Retinal pigment epithelial cell (primary cell): ENCODE data around the gene CCDC169.

Experiments
- DNase-seq: peaks from one replicate; pipeline ENCODE4 v3.0.0-alpha.2; 2010; ENCODE audit warnings: low read depth
- H3K4me3 ChIP-seq: 2 replicates; pipeline ENCODE4 v1.5.1; 2011; ENCODE audit warnings: mild to moderate bottlenecking, low read length, control low read depth, moderate library complexity
- CTCF ChIP-seq: conservative IDR thresholded peaks from 2 replicates; pipeline ENCODE4 v1.5.1; 2011; ENCODE audit warnings: low read depth, low read length, control low read depth, inconsistent platforms

The CCDC169 gene

DNA sequence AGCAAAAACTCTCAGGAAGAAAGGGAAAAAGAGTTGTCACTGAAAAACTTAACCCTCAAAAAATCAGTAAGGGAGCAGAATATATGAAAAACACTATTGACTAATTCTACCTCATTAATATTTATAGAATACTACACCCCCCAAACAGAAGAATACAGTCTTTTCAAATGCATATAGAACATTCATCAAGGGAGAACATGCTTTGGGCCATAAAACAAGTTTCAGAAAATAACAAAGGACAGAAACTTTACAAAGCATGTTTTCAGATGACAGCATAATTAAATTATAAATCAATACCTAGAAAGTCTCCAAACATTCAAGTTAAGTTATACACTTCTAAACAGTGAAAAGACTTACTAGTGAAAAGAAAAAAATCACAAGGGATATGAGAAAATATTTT lies 113.7 kb downstream of the CCDC169 start:
- TF ChIP-seq CTCF: no peak
- H3K4me3 ChIP-seq: no peak overlapping the region
- DNase-seq: no peak
